GM03348 (cell line): ENCODE data around the gene PSMD1.
"Not testable (repeated sequence)": the region's sequence is repeated elsewhere in the genome, so short reads cannot be mapped to it uniquely, and the experiment has no call there.

Experiments used
- DNase-seq: peaks from one replicate; pipeline ENCODE4 v3.0.0; 2012; ENCODE audit warnings: low spot score

The PSMD1 gene

DNA sequence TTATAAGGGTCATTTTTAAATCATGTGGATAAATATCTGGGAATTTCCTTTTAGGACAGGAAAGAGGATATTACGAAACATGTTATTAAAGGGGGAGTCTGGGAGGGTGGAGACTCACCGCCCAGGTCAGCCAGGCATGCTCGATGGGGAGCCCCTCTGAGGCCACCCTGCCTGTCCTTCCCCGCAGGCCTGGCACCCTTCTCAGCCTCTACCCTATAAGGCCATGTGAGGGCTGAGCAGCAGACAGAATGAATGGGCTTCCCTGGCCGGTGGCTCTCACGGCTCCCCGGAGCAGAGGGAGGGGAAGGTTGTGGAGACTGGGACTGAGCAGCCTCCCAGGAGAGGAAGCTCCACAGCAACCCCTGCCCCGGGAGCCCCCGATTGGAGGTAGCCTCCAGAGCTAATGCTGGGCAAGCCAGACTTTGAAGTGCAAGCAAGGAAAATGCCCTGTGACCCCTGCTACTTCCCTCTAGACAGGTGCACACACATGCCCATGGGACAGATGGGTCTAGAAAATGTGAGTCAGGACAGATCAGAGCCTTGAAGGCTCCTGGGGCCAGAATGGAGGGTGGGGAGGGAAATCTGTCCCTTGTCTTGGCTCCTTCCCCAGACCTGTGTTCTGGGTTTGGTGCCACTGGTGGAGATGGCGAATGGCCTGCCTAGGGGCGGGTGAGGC is 128.5 kb downstream of the PSMD1 start:
- DNase-seq = no peak

DNA sequence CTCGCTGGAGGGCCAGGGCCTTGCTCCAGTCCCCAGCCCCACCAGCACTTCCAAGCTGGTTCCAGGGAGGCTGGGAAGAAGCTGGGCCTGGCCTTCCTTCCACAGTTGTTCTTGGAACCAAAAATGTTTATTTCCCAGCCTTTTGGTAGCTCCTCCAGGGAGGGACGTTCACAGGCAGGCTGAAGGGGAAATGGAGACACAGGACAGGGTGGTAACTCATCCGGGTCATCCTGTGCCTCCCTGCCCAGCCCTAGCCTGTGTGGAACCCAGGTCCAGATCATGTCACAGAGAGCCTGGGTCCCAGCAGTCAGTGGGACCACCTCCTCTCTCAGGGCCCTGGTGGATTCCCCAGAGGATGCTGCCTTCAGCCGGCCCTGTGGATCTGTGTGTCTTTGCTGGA is 129.2 kb downstream of the PSMD1 start:
- no peak for DNase-seq

DNA sequence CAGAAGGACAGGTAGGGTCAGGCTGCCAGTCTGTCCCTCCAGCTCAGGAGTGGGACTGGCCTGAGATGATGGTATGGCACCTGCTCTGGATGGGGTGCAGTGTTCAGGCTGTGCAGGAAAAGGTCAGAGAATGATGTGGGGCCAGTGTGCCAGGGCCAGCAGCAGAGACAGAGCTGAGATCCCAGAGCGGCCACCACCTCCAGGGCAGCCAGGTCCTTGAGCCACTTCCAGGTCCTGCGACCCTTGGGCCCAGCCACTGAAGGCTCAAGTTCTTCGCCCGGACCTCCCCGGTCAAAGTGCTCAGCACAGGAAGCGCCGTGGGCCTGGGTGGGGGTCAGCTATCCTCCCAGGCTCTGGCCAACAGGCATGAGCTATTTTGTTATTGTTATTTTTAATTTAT is 129.7 kb downstream of the PSMD1 start:
- DNase-seq = no peak

DNA sequence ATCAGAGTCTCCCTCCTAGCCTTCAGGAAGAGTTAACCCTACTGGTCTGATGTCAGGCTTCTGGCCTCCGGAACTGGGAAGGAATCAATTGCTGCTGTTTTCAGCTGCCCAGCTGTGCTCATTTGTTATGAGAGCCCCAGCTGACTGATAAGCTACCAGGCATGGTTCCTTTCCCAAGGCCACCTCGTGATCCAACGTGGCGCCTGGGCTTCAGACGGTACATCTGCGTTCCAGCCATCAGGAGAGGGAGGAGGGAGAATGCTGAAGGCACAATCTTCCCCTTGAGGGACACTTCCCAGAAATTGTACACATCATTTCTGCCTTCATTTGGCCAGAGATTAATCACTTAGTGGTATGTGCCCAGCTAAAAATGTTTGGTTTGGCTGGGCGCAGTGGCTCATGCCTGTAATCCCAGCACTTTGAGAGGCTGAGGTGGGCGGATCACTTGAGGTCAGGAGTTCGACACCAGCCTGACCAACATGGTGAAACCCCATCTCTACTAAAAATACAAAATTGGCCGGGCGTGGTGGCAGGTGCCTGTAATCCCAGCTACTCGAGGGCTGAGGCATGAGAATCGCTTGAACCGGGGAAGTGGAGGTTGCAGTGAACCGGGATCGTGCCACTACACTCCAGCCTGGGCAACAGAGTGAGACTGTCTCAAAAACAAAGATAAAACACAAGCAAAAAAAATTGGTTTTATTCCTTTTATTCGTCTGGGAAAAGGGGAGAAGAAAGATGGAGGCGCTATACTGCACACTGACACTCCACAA is 131.3 kb downstream of the PSMD1 start:
- peak; percentile 46 for DNase-seq

DNA sequence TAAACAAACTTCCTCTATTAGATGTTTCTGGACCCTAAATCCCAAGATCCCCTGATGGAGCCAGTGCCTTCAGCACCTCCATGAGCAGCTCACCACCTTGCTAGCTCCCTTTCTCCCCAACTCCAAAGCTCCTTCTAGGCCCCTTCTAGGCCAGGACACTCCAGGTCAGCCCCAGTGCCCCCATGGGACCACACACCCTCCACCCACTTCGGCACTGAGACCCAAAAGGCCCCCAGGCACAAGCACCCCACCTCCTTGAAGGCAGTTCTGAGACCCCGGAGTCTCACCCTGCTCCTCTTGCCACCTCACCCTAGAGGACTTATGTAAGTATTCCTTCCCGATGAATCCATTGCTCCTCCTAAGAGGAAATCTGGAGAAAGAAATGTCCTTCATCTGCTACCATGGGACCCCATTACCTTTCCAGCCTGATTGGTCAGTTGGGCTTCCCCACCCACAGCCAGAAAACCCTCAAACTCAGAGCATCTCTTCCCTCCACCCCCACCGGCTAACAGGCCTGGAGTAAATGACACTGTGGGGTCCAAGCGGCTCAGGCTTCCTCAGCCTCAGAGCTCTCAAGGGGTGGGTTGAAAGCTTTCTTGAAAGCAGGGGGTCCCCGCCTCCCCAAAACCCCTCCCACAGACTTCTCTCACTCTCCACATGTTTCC is 132.0 kb downstream of the PSMD1 start:
- no peak for DNase-seq

DNA sequence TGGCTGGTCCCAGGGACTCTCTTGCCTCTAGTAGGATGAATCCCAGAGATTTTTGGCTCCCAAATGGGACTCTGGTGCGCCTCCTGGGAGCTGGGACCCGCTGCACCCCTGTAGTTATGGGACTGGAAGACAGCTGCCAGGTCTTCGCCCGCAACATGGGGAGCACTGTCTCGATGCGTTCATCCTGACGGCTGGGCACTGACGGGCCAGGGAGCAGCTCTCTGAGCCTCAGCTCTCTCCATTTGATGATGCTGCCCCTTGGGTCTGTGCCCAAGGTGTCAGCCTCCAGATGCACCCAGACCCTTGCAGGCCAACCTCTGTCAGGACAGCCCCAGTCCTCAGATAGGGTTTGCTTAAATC is 132.5 kb downstream of the PSMD1 start:
- DNase-seq = no peak

DNA sequence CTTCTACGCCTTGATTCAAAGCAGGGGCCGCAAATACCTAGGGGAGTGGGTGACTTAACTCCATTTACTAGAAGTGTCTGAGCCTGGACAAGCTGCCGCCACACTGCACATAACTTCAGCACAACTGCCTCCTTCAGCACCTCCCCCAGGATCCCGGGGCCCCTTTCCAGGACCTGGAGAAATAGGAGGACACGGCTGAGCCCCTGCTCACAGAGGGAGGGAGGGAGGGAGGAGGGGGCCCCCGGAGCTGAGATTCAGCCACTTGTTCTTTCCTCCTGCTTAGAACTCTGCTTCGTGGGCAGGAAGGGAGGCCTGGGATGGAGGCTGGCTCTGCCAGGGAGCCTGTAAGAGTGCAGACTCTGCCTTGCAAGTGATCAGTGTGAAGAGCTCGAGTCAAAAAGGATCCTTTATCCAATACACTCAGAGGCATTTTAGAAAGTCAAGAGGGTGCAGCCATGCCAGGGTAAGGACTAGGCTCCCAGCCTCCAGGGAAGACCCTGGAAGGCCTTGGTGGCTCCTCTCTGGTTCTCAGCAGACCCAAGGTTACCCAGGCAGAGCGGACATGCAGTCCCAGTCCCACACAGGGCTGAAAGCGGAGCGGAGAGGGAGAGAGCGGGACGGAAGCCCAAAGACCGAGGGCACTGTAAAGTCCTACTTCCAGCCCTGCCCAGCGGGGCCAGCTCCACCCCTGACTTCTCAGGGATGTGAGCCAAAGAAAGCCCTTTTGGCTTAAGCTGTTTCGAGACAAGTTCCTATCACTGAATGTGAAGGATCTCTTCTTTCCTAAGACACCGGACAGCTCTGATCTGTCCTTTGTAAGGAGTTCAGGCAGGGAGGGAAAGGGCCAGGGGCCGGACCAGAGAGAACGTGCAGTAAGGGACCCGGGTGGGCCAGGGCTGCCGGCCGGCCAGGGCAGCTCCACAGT is 133.2 kb downstream of the PSMD1 start:
- no peak for DNase-seq

DNA sequence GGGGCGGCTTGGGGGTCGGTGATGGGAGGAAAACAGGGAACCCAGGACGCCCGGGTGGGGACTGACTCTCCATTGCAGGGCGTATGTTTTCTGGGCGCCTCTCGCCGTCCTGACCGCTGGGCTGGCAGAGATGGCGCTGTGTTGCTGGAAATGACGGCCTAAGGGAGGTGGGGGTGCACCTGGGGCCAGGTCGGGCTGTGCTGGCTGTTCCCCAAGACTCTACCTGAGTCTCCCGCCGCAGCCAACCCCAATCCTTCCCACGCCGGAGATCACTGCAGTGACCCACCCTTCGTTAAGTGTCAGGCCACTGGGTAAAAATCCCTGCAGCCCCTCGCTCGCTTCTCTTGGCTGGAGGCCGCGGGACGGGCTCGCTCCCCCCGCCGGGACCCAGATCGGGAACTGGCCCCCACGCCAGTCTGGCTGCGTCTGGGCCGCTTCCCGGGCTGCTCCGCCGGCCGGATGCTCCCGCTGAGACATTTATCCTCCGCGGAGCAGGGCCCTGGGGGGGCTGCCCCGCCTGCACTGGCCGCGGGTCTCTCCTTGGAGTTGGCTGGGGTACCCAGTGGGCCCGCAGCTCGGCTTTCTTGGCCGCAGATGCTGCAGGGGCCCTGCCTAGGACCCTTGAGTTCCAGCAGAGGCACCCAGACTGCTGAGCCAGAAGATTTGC is 134.0 kb downstream of the PSMD1 start:
- DNase-seq = peak; percentile 61

DNA sequence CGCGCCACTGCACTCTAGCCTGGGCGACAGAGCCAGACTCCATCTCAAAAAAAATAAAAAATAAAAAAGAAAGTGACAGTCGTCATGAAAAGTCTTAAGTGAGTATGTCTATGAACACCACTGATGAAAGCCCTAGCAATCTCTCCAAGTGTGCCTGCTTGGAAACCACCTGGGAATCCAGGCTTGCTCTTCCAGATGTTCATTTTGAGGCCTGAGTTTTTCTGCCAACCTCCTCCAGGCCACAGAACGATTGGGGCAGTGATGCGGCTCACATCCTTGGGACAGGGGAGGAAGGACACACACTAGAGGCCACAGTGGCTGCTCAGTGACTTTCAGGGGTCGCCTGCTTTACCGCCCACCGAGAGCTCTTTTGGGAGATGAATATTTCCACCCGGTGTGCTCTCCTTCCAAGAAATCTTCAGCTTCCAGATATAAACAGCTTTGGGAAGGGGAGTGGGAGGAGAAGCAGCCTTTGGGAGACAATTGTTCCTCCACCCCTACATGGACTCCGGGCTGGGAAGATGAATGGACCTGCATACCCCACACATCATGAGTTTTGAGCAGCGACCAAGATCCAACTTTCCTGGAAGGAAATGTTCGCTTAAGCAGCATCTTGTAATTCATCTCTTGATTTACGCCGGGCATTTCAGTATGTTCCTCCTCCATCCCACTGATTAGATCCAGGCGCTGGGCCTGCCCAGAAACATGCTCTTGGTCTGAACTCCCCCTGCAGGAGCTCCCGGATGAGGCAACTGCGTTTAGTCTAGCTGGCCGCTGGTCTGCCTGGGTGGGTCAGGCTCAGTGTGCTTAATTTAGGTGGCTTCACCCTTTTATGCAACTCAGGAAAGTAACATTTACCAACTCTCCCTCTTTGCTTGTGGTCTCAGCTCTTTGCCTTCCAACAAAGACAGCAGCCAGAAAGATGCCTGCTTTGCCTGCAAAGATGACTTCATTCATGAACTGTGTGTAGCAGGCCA is 135.5 kb downstream of the PSMD1 start:
- DNase-seq = peak; percentile 91

DNA sequence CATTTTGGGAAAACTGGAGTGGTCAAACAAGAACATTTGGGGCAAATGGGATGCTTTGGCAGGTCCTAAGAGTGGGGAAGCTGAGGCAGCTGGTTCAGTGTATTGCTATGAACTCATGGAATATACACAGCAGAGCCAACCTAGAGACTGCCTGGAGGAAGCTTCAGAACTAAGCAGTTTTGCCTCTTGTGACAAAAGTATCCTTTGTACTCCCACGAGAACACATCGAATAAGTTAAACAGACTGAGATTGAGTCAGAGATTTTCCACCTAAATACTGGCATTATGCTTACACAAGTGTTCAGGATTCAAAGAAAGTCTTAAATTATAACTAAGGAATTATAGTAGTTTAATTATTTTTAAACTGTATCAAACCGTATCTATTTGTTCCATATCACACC is 136.5 kb downstream of the PSMD1 start:
- DNase-seq = no peak

DNA sequence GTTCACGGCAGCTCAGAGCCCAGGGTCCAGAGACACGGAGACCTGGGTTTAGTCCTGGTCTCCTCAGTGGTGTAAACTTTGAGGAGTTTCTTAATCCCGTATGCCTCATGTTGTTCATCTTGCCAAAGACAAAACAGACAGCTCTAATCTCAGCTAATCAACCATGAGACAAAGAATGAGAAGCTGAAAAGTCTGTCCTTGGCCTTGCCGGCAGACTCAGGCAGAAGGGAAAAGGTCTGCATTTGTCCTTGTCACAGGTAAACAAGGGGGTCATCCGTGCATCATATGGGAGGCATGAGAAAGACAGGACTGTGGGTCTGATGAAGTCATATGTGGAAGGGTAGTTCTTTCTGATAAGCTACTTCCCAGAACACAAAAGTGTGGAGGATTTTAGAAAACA is 139.9 kb downstream of the PSMD1 start:
- DNase-seq = no peak

DNA sequence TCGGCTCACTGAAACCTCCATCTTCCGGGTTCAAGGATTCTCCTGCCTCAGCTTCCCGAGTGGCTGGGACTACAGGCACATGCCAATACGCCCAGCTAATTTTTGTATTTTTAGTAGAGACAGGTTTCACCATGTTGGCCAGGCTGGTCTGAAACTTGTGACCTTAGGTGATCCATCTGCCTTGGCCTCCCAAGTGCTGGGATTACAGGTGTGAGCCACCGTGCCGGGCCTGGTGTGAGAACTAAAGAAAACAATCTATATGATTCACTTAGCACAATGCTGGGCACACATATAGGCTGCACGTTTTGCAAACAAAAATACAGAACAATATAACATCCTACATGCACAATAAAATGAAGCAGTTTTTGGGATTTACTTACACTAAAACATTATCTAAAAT is 140.5 kb downstream of the PSMD1 start:
- DNase-seq = not testable (repeated sequence)

DNA sequence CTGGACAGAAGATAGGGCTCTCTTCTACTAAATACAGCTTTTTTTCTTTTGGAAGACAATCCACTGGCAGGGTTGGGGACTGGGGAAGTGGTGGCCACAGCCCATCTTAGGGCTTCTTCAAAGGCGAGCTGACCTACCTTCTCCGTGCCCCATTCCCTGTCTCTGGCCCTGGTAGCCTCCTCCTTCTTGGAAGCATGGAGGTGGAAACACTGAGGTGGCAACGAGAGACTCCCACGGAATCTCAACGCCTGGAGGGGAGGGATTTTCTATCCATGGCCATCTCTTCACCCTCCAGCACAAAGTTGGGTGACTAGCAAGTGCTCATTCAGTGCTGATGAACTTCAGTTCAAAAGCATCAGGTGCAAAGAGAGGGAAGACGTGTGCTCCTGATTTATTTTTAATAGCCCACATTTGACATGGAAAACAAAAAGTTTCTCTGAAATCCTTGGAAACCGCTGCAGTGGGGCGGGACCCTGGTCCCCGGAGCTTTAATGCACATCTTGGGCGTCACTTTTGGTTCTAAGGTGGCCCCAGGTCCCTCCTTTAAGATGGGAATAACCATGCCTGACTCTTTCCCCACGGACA is 141.1 kb downstream of the PSMD1 start:
- no peak for DNase-seq

DNA sequence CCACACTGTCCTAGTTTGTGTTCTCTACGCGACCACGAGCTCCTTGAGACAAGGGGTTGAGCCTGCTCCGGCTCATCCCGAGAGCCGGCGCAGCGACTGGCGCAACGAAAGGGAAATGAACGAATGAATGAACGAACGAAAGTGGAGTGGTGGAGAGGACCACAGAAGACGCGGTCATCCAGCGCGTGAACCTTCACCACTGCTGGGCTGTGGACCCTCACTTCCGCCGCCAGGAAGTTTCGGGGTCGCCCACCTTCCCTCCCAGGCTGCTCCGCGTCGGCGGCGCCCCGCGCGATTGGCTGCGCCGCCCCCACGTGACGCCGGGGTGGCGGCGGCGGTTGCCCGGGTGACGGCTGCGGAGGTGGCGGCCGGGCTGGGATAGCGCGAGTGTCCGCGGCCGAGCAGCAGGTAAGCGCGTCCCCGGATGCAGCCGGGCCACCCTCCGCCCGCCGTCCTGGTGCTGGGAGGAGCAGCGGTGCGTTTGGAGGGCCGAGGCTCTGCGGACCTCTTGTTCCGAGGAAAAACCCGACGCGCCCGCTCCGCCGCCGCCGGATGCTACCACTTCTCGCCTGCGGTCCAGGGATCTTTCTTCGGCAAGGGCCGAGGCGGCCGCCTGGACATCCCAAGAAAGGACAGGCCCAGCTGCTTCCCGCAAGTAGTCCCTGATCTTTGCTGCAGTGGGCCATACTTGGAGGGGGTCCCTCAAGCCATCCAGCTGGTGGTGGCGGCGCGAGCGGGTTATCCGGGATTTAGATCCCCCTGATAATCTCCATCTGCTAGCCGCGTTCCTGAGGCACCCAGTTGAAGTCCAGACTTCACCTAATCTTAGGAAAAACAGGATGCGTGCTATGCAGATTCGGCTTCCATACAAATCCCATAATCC is 141.9 kb downstream of the PSMD1 start, which contains the start of gene ARMC9:
Gene ARMC9, plus strand, starts transcription at position 341 of the 883 bp plus-strand sequence. CDS start 7,608 bp downstream, outside the sequence.
- peak; percentile 99 for DNase-seq

DNA sequence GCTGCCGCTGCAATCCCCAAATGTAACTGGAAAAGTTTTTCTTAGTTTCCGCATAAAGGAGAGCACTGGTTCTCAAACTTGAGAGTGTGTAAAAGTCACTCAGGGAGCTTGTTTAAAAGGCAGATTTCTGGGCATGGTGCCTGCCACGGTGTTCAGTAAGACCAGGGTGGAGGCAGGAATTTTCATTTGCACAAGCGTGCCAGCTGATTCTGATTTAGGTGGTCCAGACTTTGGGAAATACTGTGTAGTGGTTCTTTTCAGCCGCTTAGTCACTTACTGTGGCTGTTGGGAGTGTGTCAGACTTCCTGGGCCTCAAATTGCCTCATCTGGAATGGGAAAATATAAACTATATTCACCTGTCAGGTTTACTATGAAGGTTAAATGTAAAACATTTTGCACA is 142.6 kb downstream of the PSMD1 start:
- peak; percentile 51 for DNase-seq

DNA sequence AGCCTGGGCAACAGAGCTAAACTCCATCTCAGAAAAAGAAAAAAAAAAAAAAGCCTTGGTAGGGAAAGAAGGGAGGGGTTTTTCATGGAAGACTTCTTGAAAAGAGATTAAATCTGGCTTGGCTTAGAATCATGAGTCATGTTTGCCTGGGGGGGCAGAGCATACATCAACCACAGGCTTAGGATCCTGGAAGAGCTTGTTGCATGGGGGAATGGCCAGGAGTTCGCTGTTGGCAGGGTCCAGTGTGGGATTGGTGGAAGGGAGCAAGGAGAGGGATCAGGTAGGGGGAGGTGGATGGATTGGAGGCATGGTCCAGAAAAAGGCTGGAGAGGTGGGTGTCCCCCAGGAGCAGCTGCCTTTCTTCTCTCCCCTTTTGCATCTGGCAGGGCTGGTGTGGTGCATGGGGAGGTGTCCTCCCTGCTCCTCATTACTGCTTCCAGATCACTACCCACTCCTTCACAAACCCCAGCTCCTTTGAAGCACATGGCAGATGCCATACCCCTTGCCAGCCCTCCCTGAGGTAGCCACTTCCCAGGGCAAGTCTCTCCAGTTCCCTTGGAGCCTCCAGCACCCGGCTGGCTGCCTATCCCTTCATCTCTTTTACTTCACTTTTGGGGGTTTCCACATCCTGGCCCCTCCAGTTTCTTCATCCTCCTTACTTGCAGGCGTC is 144.3 kb downstream of the PSMD1 start:
- DNase-seq = peak; percentile 67

DNA sequence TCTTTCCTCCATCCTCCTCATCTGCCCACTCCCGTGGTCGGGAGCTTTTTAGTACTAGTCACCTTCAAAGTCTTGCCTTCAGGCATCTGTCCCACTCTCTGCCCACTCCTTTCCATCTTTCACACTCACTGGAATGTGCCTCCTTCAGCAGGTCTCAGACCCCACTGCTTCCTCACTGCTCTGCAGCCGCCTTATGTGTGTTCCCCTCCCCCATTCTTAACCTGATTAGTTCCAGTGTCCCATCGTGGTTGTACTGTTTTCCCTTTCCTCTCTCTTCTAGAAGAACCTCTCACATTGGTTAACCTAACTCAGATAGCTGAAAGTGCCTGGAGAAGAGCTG is 144.8 kb downstream of the PSMD1 start:
- DNase-seq = no peak

DNA sequence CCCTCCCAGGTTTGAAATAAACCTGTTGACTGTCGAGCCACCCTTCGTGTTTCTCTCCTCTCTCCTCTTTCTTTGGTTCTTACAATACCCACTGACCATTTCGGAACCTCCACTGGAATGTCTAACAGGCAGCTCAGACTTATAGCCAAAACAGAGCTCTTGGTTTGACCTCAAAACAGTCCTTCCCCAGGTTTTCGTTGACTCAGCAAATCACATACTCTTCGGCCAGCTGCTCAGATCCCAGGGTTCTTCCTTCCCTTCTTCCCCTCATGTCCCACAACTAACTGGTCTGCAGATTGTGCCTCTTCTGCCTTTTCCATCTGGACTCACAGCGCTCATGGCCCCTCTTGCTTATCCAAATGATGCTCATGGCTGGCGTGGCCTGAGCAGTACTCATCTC is 146.4 kb downstream of the PSMD1 start:
- DNase-seq = no peak
